SHP77 (cell line): ENCODE data around the gene MAFG.

ENCODE experiments used
- DNase-seq, 2 experiments: peaks; one replicate each; lab custom pipeline; 2025; lab: John Stamatoyannopoulos, UW

Gene MAFG

GRCh38 chr17:81927653-81928543 lies at the start of gene MAFG:
Gene MAFG, minus strand, starts transcription at chr17:81927735. Its CDS starts 4,550 bp downstream, at chr17:81923185.
- peak; percentile 95 to 97 for DNase-seq

- peak; percentile 83 to 91 for DNase-seq
Measured at GRCh38 chr17:81976332-81977210, 49.0 kb upstream of the MAFG start.

GRCh38 chr17:81973432-81973831 lies 45.9 kb upstream of the MAFG start:
- DNase-seq, result no peak

GRCh38 chr17:81968850-81969812 lies 41.6 kb upstream of the MAFG start:
- no peak for DNase-seq

GRCh38 chr17:81968396-81968745 lies 40.8 kb upstream of the MAFG start:
- no peak for DNase-seq

GRCh38 chr17:81967533-81968395 lies 40.2 kb upstream of the MAFG start:
- DNase-seq, result peak; percentile 88

DNA sequence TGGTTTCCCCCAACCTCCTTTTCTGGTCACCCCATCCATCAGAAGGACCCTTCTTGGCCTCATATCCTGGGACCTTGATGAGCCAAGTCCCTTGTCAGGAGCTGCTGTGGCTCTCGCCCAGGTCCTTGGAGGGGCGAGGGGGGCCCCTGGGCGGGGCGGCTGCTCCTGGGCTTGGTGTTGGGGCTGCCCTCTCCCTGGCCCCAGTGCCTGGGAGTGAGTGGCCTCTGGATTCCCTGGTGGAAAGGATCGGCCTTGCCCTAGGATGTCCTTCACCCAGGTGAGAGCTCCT lies 39.7 kb upstream of the MAFG start:
- DNase-seq, result no peak

DNA sequence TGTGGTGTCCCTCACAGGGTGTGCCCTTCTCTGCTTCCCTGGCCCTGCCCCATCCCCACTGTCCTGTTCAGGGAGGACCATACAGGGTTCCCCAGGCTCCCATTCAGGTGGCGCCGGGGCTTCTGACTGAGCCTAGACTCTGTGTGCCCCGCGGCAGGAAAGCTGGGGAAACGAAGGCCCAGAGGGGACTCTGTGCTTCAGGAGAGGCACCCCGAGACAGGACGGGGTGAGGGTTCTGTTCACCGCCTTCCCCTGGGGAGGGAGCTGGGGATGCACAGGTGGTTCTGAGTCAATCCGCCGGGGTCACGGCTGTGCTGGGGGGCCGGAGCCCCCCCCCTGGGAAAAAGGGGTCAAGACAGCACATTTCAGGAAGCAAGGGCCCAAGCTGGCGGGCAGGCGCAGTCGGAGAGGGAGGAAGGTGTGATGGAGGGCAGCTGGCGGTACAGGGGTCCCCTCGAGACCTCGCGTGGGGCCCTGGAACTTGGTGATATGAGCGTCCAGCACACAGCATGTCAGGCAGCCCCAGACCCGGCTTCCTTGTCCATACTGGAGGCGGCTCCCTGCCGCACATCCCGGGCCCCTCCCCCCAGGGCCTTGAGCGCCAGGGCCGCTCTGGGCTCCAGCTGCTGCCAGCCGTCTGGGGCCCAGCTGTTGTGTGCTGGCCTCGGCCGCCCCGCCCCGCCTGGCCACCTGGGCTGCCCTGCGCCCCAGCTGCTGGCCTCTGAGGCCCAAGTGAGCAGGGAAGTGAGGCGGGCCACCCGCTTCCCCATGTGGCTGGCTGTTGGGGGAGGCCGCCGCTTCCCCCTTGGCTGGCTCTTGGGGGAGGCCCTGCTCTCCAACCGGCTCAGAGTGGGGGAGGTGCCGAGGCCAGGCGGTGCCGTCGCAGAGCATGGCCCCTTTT lies 39.1 kb upstream of the MAFG start:
- peak; percentile 88 to 95 for DNase-seq

- DNase-seq, result no peak
Measured at GRCh38 chr17:81964081-81964849, 36.7 kb upstream of the MAFG start.

- peak in 1 of 2 experiments; percentile 35 for DNase-seq
Measured at GRCh38 chr17:81962499-81963441, 35.2 kb upstream of the MAFG start.

DNA sequence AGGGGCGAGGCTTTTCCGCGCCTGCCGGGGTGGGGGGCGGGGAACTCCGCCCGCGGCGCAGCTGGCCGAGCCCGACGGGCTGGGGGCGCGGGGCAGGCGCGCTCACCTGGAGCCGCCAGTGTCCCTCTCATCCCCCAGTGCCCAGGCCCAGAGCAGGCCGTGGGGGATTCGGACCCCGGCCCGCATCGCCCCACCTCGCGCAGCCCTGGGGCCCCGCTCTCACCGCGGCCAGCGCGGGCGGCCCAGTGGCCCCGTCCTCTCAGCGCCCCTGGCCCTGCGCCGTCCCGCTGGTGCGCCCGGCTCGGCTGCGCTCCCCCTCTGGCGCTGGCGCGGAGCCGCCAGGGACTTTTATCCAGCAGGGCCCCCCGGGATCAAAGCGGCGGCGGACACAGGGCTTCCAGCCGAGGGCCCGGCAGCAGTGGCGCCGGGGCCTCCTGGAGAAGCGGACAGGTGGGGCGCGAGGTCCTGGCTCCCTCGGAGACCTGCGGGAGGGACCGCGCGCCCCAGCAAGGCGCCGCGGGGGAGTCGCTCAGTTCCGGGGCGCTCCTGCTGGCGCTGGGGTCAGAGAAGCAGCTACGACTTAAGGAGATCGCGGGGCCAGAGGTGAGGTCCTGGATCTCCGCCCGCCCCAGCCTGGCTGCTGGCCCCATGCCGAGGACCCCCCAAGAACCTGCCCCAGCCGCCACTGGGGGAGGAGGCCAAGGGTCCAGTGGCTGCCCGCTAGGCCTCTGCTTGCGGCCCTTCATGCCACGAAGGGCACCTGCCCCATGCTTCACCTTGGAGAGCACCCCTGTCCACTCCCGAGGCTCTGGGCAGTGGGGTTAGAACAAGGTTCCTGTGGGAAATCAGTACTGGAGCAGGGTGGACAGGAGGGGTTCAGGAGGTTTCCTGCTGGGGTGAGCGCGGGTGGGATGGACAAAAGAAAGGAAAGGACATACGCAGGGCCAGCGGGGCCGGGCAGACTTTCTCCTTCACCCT lies 34.3 kb upstream of the MAFG start:
- no peak for DNase-seq

- DNase-seq, result peak; percentile 26 to 39
Measured at GRCh38 chr17:81961087-81961511, 33.6 kb upstream of the MAFG start, which contains the start of gene NOTUM. Gene NOTUM, minus strand, starts transcription at chr17:81961187. Its CDS starts 278 bp downstream, at chr17:81960909.

DNA sequence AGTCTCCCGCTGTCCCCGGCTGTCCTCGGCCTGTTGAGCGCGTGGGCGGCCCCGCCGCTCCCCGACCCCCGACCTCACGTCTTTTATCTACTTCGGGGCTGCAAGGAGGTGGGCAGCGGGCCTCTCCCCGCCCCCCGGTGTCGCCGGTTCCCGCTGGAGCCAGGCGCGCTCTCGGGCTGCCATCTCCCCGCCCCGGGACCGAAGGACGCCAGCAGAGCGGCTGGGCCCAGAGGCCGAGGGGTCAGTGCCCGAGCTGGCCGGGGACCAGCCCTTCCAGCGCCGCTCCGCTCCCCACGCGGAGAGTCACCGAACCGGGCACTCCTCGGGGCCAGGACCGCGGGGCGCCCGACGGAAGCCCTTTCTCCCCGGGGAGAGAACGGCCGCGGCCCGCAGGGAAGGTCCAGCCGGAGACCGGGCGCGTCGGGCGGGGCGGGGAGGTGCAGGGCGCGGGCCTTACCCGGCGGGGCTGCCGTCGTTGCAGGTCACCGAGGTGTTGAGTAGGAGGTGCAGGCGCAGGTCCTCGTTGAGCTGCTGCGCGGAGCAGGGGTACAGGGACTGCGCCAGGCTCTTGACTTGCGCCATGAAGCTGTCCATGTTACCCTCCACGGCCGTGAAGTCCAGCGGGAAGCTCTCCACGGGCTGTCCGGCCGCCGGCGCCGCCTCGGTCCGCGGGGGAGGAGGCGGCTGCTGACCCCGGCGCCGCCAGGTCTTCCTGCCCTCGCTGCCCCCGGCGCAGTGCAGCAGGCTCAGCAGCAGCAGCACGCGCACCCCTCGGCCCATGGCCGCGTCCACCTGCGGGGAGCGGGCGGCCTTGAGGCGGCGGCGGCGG lies 32.8 kb upstream of the MAFG start:
- DNase-seq, result no peak

DNA sequence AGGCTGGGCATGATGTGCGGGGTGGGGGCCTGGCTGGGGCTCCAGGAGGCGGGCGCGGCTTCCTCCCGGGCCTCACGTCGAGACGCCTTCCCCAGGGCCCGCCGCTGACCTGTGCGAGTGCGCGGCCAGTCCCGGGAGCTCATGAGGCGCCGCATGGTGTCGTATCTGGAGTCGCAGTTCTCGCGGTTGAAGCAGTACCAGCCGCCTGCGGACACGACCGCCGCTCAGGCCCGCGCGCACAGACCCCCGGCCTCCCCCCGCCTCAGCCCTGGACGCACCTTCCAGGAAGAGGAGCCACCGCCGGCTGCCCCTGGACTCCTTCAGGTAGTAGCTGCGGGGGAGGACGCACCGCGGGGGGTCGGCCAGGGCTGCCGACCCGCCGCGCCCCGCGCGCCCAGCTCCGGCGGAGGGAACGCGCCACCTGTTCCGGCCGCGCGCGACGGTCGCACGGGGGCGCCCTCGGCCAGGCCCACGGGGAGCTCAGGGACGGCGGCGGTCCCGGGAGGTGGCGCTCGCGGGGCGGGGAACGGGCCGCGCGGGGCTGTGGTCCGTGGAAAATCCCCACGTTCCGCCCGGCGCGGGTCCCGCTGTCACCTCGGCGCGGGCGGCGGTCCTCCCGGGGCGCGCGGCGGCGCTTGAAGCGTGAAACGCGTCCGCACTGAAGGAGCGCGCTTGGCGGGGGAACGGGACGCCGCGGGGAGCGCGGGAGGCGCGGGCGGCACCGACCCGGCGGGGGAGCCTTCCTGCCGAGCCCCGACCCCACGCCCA lies 32.0 kb upstream of the MAFG start:
- peak; percentile 57 to 72 for DNase-seq
